GM21390 (cell line): ENCODE measurements around the gene LDAH.

Experiments
- ATAC-seq: cut with Tn5 transposase; IDR thresholded peaks from one replicate; pipeline ENCODE4 v1.9.1; 2021; ENCODE audit not compliant: unreplicated experiment

Gene LDAH

DNA sequence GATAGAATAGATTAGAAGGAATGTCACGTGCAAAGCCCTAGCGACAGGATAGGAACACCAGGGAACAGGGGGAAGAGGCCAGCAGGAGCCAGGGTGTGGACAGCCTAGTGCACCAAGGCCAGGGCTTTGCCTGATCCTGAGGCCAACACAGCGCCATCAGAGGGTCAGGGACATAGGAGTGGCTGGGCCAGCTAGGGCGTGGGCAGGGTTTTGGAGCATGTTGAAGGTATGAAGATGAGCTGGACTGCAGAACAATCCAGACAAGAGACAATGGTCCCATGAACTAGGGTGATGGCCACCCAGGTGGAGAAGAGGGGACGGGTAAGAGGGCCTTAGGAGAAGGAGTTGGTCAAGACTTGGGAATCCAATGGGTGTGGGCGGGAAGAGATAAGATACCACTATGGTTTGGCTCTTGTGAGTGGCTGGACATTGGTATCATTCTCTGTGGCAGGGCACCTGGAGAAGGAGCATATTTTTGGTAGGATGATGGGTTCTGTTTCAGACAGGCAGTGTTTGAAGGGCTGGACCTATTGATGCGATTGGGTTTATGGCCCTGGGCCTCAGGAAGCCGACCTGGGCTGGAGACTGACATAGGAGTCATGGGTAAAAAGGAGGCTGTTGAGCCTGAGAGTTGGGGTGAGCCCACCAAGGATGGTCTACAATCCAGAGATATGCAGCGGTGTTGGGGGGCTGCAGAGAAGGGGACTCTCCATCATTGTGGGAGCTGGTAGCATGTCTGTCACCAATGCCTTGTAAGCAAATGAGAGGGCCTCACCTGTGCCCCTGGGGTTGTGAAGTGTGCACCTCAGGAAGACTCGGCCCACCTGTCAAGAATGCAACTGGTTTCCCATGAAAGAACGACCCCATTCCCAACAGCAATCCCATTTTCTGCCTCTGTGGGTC is 170.0 kb downstream of the LDAH start:
- ATAC-seq, result no peak

DNA sequence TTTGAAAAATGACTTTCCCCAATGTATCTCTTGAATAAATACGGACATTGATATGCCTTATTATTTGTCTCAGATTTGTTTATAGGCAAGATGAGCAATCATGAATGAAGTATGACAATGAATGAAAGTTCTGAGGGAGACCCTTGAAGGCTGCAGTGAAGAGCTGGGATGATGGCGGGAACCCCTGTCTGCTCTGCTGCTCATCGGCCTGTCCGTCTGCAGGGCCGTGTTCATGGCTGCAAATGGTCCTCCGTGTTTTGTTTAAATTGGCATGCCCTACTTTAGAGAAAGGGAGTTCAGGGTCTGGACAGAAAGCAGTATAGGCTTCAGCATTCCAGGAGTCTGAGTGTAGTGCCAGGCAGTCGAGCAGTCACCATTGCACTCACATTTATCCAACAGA is 170.8 kb downstream of the LDAH start:
- no peak for ATAC-seq

DNA sequence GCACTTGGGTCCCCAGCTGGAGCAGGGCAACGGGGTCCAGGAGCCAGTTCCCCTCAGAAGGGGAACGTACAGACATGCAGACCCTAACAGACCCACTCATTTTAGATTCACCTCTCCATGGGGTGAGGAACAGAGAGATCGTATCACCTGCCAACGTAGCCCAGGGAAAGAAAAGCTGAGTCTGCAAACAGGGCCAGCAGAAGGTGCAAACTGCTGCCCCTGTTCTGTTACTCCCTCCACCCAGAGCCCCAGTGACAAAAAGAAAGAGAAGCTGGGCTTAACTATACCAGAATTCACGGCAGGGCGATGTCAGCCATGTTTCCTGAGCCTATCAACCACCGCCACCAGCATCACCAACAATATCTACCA is 171.2 kb downstream of the LDAH start:
- no peak for ATAC-seq

DNA sequence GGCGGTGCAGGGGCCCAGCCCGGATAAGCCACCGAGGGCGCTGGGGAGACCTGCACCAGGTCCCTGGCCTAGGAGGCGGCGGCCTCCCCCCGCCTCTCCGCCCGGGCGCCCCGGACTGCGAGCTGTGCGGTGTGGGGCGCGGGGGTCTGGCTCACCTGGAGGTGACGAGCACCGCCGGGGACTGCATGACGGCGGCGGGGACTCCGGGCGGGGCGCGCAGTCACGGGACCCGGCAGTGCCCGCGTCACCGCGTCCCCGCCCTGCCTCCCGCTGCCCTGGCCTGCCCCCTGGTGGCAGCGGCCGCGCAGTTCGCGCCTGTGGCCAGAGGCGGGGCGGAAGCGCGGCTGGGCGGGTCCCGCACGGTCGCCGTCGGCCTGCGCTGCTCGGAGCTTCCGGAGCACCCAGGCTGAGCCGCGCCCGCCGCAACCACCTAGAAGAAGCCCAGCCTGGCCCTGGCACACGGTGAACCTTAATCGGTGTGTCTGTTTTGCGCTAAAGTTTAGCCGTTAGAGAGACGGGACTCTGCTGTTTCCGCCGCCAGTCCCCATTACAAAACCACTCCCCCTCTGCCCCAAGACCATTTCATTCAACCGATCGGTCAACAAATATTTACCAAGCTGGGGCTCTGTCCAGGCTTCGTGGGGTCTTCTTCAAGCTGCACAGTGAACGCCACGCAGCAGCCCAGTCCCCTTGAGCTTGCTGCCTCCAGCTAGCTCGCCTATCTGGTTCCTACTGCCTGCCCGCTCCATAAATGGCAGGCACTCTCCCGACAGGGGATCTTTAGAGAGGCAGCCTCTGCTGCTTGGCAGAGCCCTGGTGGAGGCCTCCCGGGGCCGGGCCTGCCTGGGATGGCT is 171.8 kb downstream of the LDAH start, which contains the start of gene HS1BP3:
Gene HS1BP3, minus strand, starts transcription at position 222 of the 854 bp plus-strand sequence. Its CDS starts 35 bp downstream, at position 187.
- ATAC-seq, result peak; percentile 94

DNA sequence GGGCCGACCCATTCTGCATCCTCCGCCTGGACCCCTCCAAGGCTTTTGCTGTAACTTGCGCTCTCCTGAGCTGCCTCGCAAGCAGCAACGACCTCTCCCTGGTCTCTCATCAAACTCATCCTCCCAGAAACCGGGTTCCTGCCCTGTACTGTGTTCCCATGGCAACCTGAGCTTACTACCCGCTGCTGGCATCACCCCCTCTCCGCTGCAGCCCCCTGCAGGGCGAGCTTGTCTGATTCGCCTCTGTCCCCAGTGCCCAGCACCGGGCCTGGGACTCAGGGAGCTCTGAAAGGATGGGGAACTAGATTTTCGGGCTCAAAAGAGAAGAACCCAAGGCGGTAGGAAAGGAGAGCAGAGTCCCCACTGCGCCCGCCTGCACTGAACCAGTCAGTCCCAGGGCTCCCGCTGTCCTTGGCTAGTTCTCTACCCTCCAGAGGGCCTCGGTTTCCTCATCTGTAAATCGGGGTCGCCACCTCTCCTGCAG is 172.5 kb downstream of the LDAH start:
- ATAC-seq, result no peak

DNA sequence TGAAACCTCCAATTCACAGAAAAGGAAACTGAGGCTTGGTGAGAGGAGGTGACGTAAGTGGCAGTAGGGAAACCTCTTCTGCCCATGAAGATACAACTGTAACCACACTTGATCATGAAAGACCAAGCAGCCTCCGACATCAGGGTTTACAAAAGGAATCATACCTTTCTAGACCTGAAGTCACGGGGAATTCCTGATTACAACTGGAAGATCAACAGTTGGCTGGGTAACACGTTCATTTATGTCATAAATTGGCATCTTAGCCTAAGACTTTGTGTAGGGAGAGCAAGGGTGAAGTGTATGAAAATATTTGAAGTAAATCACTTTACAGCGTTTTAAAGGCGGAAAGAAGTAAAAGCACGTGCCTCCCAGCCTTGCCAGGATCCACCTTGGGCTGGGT is 172.9 kb downstream of the LDAH start:
- ATAC-seq, result no peak

DNA sequence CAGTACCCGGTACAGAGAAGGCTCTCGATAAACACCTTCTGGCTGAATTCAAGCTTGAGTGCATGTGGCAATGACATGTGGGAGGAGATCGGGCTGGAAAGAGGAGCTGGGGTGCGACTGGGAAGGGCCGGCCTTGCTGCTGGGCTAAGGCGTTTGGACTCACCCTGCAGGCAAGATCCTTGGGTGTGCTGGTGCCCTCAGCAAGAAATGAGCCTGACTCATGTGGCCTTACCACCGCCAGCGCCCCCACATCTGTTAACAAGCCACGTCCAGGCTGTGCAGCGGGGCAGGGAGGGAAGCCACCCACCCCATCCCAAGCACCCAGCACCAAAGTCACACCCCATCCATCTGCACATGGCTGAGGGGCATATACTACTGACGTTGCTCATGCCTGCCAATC is 173.3 kb downstream of the LDAH start:
- no peak for ATAC-seq

DNA sequence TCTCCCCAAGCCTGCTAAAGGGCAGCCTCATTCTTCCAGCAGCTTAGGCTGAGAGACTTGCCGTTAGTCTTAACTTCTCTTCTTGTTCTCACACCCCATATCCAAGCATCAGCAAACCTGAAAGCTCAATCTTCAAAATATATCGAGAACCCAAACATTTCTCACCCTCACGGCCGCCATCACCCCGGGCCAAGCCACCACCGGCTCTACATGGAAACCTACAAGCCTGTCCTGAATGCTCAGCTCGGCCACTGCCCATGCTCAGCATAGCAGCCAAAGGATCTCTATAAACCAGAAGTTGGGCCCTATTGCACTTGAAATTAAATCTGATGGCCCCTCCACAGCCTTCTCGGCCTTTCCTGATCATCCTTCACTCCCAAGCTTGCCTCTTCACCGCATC is 174.1 kb downstream of the LDAH start:
- ATAC-seq, result no peak

DNA sequence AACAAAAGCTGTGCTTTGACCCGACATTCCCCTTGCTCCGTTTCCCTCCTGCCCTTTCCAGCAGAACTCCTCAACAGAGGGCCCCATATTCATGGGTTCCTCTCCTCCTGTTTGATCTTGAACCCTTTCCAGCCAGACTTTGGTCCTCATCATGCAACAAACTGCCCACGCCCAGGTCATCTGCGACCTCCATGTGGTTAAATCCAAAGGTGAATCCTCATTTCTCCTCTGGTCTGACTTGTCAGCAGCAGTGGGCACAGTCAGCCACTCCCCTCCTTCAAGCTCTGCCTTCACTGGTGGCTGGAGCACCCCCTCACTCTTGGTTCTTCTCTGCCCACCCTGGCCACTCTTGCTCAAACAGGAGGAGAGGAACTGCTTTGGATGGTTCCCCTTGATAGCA is 174.7 kb downstream of the LDAH start:
- no peak for ATAC-seq

DNA sequence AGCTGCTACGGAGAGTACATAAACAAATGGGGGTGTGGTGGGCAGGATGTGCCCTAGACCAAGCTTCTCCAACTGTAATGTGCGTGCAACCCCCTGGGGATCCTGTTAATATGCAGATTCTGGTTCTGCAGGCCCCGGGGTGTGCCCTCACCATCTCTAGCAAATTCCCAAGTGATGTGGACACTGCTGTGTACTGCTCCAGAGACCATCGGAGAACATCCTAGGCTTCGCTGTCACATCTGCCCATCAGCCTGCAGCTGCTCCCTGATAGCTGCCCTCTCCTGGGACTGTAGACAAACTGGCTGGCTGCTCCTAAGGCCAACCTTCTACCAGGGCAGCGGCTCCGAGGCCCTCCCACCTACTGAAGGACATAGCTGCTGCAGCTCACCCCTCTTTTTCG is 175.2 kb downstream of the LDAH start:
- ATAC-seq, result no peak

DNA sequence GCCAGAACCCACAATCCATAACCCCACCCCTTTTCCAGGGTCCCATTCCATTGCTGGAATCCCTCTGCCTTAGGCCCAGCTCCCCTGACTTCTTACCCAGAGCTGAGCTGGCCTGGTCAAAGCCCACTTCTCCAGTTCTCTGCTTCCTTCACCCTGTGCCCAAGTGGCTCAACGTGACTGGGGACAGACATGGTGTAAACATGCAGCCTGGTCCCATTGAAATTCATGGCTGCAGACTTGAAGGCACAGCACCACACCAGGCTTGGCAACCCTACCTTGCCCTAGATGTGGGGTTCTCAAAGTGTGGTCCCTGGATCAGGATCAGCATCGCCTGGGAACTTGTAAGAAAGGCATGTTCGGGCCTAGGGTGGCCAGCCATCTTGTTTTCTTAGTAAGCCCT is 175.7 kb downstream of the LDAH start:
- no peak for ATAC-seq

DNA sequence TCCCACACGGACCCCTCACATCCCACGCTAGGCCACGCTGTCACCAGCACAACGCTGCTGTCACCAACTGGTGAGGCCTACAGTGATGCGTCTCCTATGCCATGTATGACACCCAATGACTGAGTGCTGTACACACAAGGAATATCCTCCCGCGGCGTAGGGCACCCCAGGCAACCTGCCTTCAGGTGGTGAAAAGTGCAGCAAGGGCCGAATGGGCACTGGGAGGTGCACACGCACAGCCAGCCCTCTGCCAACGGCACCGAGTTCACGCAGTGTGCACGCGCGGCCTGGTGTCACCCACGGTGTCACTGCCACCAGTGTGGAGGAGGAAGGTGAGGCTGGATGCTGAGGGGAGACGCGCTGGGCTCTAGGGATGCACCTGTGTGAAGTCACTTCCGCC is 176.5 kb downstream of the LDAH start:
- no peak for ATAC-seq

DNA sequence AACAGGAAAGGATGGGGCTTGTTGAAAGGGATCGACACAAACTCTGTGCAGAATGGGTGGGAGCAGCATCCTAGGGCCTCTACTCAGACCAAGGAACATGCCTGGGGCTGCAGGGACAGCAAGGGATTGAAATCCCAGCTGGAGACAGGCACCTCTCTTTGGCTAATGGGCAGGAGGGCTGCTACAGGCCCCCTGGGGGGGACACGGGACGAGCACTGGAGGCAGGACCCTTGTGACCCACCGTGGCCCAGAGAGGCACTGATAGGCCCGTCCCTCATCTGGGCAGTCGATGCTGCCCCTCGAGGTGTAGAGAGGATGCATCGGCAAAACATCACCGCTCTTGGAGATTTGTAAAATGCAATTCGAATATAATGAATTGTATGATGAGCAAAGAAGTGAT is 177.1 kb downstream of the LDAH start:
- ATAC-seq, result no peak

DNA sequence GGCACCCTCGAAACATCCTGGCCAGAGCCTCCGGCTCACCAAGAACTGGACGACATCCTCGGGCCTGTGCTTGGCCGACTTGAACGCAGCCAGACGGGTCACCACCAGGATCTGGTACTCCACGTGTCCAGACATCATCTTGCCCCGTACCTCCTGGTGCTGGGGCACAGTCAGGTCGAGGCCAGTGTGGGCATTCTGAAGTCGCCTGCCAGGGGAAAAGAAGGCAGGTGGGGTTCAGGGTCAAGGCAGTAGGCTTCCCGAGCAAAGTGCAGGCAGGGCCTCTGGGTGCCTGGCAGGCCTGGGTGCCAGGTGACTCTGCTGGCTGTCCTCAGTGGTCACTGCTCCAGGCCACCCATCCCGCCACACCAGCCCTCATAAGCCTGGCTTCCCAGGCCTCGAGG is 177.6 kb downstream of the LDAH start:
- ATAC-seq, result no peak

DNA sequence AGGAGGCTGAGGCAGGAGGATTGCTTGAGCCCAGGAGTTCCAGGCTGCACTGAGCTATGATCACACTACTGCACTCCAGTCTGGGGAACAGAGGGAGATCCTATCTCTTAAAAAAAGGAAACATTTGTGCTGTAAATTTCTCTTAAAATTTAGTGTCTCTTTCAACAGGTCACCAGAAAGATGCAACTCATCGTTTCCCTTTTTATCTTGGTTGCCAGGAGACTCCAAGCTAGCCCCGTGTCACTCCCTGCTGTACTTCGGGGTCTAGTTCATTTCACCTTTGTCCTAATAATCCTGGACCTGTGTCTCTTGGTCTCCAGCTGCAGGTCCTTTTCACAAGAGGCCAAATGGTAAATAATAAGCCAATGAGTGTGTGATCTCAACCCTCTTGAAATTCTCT is 179.1 kb downstream of the LDAH start:
- ATAC-seq, result no peak

DNA sequence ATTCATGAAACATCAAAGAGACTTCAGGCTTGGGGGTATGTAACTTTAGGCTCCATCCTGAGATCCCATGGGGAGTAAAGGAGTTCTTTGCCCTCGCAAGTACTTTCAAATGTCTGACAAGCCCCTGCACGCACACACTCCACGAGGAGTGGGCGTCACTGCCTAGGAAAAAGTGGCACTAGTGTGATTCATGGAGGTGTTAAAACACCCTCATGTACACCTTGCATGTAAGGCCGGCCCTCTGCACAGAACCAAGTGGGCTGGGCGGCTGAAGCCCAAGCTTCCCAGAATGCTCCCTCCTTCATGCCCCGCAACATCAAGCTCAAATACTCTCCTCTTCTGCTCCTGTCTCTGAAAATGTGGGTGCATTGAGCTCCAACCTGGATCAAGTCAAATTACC is 179.8 kb downstream of the LDAH start:
- ATAC-seq, result no peak

DNA sequence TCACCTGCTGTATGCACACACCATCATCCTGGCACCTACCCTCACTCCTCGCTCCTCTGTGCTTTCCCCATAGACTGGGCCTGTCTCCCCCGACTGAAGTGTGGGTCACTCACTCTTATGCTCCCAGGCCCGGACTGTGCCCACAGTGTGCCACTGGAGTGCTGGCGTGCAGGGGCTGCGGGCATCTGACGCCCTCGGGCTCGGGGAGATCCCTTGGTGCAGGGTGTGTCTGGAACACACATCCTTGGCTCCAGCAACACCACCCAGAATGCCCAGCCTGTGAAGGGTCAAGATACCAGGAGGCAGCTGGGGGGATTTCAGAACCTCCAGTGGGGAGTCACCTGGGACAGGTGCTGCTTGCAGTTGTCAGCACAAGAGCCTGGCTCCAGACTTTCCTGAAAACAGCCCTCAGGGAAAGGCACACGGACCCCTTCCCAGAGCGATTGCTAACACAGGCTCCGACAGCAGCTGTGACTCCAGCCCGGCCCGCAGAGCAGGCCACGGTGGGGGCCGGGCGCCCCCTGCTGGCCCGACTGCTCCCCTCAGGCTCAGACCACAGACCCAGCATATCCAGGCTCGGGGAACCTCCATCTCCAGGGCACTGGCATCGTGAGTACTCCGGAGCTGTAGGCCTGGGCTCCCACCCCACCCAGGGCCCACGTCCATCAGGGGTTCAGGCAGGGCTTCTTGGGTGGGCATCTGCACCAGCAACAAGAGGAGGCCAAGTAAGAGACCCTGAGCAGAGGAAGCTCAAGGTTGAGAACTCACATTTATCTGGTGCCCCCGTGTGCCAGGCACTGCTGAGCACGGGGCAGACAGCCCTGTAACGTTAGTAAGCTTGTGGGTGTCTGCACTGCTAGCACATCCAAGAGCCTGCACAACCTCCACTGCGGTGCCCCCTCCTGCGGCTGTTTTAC is 180.6 kb downstream of the LDAH start:
- peak; percentile 97 for ATAC-seq

DNA sequence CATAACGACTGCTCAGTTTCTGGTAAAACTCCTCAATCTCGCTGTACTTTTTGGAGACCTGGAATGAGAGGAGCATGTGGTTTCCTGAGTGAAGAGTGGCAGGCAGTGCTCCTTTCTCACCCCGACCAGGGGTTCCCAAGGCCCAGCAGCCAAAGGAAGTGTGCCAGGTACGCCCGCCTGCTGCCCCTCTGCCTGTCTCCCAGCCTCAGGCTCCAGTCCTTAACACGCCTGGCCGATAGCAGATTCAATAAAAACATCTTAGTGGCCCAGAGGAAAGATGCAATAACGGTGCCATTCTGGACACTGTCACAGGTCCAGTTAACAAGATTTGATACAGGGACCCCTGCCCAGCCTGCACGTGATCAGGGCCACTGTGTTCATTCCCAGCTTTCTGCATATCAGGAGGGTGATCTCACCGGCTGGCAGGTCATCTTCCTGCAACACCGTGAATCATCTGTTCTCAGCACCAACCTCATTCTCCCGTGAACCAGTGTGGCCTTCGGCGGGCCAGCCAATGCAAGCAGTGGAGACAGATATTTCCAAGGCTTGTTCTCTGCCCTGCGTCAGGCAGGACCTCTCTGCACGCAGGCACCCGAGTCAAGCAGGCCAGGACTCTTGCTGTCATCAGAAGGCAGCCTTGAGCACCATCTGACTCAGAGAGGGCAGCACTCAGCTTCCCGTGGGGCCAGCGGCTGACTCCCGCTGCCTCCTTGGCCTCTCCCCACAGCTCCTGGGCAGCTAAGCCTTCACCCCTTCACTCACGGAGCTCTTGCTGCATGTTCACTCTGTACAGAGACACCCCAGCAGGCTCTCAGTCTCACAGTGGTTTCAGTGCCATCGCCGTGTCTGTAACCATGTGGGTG is 181.5 kb downstream of the LDAH start:
- no peak for ATAC-seq

DNA sequence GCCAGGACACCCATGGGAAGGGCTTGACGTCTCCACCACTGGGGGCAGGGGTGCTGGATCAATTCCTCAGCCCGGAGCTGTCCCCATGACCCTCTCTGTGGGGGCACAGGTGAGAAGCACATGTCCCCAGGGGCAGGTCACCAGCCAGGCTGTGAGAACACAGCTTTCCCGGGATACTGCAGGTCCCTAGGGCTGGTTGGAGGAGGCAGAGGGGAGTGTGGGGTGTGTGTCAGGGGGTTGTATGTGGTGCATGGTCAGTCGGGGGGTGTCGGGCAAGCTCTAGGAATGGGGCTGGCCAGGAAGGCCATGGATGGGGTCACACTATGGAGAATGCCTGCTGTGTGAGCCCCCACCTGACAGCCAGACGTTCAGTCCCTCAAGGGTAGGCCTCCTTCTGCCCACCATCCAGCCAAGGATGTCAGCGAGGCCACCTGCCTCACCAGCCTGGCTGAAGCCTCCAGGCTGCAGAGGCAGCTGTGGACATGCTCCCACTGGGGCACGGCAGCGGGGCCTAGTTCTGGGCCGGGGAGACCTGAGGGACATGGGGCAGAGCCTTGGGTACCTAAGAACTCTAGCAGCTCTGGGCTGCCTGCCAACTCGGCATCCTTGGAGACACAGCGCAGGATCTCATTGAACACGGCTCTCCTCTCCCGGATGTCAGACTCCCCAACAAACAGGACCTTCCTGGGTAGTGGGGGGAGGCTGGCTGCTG is 182.3 kb downstream of the LDAH start:
- no peak for ATAC-seq
